GM19099 (cell line): ENCODE results near the gene AMPD3.

Source experiments
- POLR2A ChIP-seq: IDR thresholded peaks from 3 replicates; pipeline ENCODE4 v1.6.1; 2011; ENCODE audit warnings: low read depth; ENCODE audit not compliant: insufficient read length; ENCODE audit errors: extremely low read depth

AMPD3 gene

GRCh38 chr11:10454878-10455631 lies at the start of gene AMPD3:
TSS of gene AMPD3 (plus strand) at chr11:10455264. CDS start at chr11:10461520, 6,256 bp downstream.
- peak; percentile 27 for TF ChIP-seq POLR2A

GRCh38 chr11:10405865-10406592 lies 49.0 kb upstream of the AMPD3 start:
- no peak for TF ChIP-seq POLR2A

- no peak for TF ChIP-seq POLR2A
Measured at GRCh38 chr11:10407055-10407454, 48.0 kb upstream of the AMPD3 start.

GRCh38 chr11:10407749-10408685 lies 47.0 kb upstream of the AMPD3 start:
- no peak for TF ChIP-seq POLR2A

GRCh38 chr11:10409207-10409661 lies 45.8 kb upstream of the AMPD3 start:
- no peak for TF ChIP-seq POLR2A

- no peak for TF ChIP-seq POLR2A
Measured at GRCh38 chr11:10410106-10410843, 44.8 kb upstream of the AMPD3 start.

- TF ChIP-seq POLR2A, result no peak
Measured at GRCh38 chr11:10410844-10411200, 44.2 kb upstream of the AMPD3 start.

- no peak for TF ChIP-seq POLR2A
Measured at GRCh38 chr11:10412266-10412665, 42.8 kb upstream of the AMPD3 start.

- no peak for TF ChIP-seq POLR2A
Measured at GRCh38 chr11:10413268-10413667, 41.8 kb upstream of the AMPD3 start.

GRCh38 chr11:10414181-10414580 lies 40.9 kb upstream of the AMPD3 start:
- TF ChIP-seq POLR2A, result no peak

GRCh38 chr11:10414659-10415058 lies 40.4 kb upstream of the AMPD3 start:
- no peak for TF ChIP-seq POLR2A

GRCh38 chr11:10415817-10416392 lies 39.2 kb upstream of the AMPD3 start:
- TF ChIP-seq POLR2A, result no peak

- TF ChIP-seq POLR2A, result no peak
Measured at GRCh38 chr11:10418259-10418949, 36.7 kb upstream of the AMPD3 start.

GRCh38 chr11:10418950-10419310 lies 36.1 kb upstream of the AMPD3 start:
- no peak for TF ChIP-seq POLR2A

- TF ChIP-seq POLR2A, result no peak
Measured at GRCh38 chr11:10426475-10426874, 28.6 kb upstream of the AMPD3 start.
